HG02588 (cell line): Measurements from ENCODE around the gene IRF2BP1.

Experiments
- ATAC-seq: cut with Tn5 transposase; IDR thresholded peaks from one replicate; pipeline ENCODE4 v1.9.1; 2021; ENCODE audit warnings: mild to moderate bottlenecking, moderate library complexity; ENCODE audit not compliant: unreplicated experiment

IRF2BP1 gene

GRCh38 chr19:45863335-45863839 is 22.6 kb downstream of the IRF2BP1 start:
- ATAC-seq, result no peak

DNA sequence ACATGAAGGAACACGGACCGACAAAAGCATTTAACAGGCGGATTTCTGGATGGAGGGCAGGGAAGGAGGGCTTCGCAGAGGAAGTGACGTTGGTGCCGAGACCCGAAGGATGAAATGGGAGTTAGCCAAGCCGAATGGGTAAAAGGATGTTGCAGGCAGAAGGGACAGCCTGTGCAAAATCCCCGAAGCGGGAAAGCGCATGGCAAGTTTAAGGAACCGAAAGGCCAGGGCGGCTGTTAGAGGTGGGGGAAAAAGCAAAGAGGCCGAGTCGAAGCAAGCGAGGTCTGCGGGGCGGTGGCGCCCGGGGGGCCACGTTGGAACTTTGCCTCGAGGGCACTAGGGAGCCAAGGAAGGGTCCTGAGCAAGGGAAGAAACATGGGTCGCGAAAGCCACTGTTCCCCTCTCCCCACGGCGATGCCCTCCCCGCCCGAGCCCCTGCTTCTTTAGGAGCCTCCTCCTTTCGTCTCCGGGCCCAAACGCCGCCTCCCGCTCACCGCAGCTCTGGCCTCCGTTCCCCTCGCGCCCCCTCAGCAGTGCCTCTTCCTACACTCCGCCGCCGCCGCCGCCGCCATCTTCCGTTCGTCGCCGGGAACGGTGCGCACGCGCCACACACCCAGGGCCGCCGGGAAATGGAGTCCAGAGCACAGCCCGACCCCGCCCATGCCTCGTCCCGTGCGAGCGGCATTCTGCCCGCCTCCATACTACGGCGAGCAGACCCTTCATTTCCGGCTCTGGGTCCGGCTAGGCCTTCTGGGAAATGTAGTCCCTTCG is 23.2 kb downstream of the IRF2BP1 start, which contains the start of gene SYMPK:
TSS of gene SYMPK (minus strand) at position 584 of the 771 bp plus-strand sequence. CDS start 8,652 bp downstream, outside the sequence.
- ATAC-seq, result peak; percentile 89

DNA sequence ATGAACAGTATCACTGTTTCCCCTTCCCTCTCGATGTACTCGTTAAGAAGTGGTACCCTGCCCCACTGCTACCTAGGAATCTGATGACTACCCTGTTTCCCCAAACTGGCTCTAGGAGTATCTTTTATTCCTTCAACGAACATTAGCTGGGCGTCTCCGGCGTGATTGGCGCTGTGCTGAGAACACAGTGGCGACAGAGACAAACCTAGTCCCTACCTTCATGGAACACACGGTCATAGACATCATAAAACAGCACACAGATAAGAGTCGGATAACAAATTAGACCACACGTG is 23.7 kb downstream of the IRF2BP1 start:
- no peak for ATAC-seq

DNA sequence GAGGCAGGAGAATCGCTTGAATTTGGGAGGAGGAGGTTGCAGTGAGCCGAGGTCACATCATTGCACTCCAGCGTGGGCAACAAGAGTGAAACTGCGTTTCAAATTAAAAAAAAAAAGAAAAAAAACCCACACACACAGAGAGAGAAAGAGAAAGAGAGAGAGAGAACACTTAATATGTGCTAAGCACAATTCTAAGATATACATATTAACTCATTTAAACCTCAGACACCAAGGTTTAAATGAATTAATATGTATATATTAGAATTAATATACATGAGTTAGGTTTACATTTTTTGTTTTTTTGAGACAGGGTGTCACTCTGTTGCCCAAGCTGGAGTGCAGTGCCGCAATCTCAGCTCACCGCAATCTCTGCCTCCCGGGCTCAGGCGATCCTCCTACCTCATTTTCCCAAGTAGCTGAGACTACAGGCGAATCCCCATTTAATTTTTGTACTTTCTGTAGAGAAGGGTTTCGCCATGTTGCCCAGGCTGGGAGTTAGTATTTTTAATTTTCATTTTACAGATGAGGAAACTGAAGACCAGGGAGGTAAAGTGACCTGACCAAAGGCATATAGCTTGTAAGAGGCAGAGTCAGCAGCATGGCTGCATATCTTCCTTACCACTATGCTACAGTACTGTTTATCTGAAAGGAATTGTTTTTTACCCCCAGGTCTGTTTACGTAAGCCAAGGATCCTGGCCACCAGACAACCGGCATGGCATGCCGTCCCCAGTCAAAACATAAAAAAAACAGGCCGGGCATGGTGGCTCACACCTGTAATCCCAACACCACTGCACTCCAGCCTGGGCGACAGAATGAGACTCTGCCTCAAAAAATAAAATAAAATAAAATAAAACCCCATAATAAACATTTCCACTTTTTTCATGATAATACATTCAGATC is 25.3 kb downstream of the IRF2BP1 start:
- no peak for ATAC-seq

DNA sequence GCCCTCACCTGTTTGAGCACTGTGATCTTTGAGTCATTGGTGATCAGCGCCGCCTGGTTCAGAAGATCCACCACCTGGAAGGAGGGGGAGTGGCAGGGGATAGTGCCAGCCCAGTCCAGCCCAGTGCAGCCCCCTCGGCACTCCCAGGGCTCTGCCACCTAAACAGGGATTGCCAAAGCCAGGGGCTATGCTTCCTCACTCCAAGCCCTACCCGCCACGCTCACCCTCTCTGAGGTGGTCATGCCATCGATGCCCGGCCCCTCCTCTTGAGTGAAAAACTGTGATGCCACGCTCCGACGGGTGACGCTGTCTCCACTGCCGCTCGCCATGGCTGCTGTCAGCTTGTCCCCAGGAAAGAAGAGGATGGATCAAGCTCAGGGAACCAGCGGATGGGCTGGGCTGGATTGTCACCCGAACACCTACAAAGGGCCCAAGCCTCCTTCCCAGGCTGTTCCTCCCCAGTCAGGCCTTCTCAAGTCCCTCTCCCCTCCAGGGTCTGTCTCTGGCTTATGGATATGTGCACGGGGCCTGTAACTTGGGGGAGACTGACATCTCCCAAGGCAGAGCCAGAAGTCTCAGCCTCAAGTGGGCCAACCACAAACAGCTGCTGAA is 31.7 kb downstream of the IRF2BP1 start:
- no peak for ATAC-seq

DNA sequence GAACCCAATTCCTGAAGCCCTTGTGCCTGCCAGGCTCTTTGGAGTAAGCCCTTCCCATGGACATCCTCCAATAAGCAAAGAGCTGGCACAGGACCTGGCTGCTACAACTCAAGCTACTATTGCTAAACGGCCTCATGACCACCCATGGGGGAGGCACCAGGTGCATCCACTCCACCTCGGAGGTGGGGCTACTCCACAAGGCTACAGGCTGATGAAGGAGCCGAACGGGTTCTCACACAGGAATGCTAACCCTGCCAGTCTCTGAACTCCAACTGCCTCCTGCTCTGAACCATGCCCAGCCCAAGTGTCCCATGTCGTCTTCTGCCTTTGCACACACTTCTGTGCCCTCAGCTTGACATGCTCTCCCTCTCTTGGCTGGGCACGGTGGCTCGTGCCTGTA is 33.0 kb downstream of the IRF2BP1 start:
- no peak for ATAC-seq

DNA sequence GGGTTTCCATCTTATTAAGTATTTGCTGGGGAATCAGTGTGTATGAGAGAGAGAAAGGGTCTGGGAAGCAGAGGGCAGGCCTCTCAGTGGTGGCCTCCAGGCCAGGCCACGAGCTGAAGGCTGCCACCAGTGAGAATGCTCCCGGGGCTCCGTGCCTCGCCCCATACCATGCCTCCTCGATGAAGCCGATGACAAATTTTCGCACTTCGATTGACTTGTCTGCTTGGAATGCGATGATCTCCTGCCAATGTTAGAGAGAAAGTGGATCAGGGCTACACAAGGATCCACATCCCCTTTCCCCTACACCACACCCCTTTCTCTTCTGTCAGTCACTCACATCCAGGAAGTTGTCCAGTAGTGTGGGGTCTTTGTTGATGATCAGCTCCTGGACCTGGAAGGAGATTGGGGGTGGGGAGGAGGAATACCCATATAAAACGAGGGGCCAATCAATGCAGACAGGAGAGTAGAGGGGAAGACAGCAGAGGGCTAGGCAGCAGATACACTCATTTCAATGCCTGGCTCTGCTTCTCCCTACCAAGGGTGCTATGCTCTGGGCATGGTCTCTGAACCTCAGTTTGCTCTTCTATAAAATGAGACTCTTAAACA is 33.7 kb downstream of the IRF2BP1 start:
- no peak for ATAC-seq

DNA sequence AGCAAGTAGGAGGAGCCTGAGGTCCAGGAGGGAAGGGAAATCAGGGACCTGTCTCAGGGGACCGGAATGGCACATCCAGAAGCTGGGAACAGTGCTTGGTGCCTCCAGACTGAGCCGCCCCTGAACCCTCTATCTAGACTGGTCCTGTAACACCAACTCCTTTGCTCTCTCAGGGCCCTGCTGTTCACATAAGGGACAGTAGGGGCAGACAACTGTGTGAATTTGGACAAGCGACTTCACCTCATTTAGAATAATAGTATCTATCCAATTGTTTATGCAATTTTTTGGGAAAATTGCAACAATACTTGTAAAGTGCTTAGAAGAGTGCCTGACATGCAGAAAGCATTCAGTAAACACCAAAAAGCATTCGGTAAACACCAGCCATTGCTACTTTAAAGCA is 37.0 kb downstream of the IRF2BP1 start:
- ATAC-seq, result no peak

DNA sequence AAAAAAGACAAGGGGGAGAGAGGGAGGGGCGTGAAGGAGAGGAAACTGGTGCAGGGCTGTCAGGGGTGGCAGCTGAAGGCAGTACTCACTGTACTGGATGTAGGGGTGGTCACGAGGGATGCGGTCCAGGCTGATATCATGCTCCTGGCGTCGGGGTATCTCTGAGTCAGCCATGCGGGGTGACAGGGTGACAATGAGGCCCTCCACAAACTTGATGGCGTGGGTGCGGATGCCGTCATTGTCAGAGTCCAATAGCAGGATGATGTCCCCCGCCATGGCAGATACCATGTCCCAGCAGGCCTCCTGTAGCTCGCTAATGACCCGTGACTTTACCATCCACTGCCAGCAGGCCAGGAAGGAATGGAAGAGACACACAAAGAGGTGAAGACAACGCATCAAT is 38.3 kb downstream of the IRF2BP1 start:
- no peak for ATAC-seq

DNA sequence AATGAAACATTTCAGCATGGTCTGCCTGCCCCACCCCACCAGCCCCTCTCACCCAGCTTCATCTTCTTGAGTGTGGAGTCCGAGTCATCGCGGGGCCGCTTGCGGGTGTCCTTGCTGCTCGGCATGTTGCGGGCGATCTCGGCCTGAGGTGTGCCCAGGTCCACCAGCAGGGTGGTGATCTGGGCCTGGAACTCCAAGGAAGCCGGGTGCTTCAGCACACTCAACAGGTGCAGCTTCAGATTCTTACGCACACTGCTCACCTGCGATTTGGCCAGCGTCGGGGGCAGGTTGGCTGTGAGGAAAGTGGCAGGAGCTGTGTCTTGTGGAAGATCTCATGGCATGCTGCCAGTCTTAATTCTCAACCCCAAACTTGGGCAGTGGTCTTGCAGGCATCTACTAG is 43.7 kb downstream of the IRF2BP1 start:
- no peak for ATAC-seq

DNA sequence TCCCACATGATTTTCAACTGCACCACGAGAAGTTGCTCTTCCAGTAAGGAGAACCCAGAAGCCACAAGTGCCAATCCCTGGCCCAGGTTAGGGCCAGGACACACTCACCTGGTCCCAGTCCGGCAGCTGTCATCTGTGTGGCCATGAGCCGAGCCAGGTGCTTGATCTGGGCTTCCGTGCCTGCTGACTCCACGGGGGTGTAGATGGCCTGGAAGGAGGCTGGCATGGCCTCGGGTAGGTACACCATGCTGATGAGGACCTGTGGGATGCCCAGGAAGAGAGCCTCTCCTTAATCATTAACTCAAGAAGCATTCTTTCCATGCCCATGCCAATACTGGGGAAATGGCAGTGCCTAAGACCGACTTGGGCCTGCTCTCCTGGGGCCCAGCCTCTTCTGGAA is 51.0 kb downstream of the IRF2BP1 start:
- no peak for ATAC-seq
